Tibial nerve (tissue), 4 donors: ENCODE data around the gene TLE7. TPM values are rescaled to one million over a fixed set of nuclear protein-coding genes. Genes with fewer than 3 reads are reported as not detected.

ENCODE experiments used
- DNase-seq, 2 donors: peaks; one replicate each; pipeline ENCODE4 v3.0.0-alpha.2; 2019; ENCODE audit warnings: low spot score in 2 of 2
- H3K27ac ChIP-seq, 4 donors: fragments of 200-600 bp; sonication (generic) in 3 of 4; one replicate each; pipeline ENCODE4 v1.5.1; 2017 to 2019; ENCODE audit warnings: mild to moderate bottlenecking in 1 of 4
- H3K27me3 ChIP-seq, 2 donors: fragments of 200-600 bp; sonication (generic) in 1 of 2; one replicate each; pipeline versions ENCODE4 v1.5.1 to v1.6.0; 2017 to 2019
- H3K36me3 ChIP-seq, 3 donors: fragments of 200-600 bp; sonication (generic); one replicate each; pipeline ENCODE4 v1.5.1; 2018 to 2019
- H3K4me1 ChIP-seq, 4 donors: fragments of 200-600 bp; sonication (generic) in 3 of 4; one replicate each; pipeline ENCODE4 v1.5.1; 2017 to 2019
- H3K4me3 ChIP-seq, 4 donors: fragments of 200-600 bp; sonication (generic) in 3 of 4; one replicate each; pipeline ENCODE4 v1.5.1; 2017 to 2019; ENCODE audit warnings: mild to moderate bottlenecking in 1 of 4, moderate library complexity in 1 of 4
- H3K9me3 ChIP-seq, 4 donors: fragments of 200-600 bp; sonication (generic) in 3 of 4; one replicate each; pipeline ENCODE4 v1.5.1; 2017 to 2019
- CTCF ChIP-seq, 5 experiments: fragments of 200-600 bp in 3 of 5; fragments of 450-650 bp in 2 of 5; sonication (generic) in 3 of 5; IDR thresholded peaks; one replicate each; pipeline ENCODE4 v1.5.1; 2016 to 2019; ENCODE audit warnings: antibody characterized with exemption in 5 of 5, mild to moderate bottlenecking in 3 of 5, moderate library complexity in 2 of 5
- EP300 ChIP-seq, 2 donors: sonication (generic); formaldehyde crosslinking; IDR thresholded peaks; one replicate each; pipeline ENCODE4 v1.6.1; 2017; ENCODE audit warnings: antibody characterized with exemption in 2 of 2, mild to moderate bottlenecking in 1 of 2
- POLR2A ChIP-seq, 2 donors: fragments of 450-650 bp; IDR thresholded peaks; one replicate each; pipeline ENCODE4 v1.6.1; 2017; ENCODE audit warnings: antibody characterized with exemption in 2 of 2, mild to moderate bottlenecking in 2 of 2, moderate library complexity in 2 of 2
- WGBS, 2 donors: methylation state at CpG; one replicate each; pipeline ENCODE4 v1.1.5; 2018; 5-methylcytosine and 5-hydroxymethylcytosine counted together
- total RNA-seq, 4 donors: library from RNA; depleted of rRNA; stranded (reverse); fragments of >200 nt; gene quantifications; one replicate each; pipeline ENCODE4 v1.1.0, GENCODE V29; 2016

TLE7 gene
- total RNA-seq, 4 donors from 2014 or later, result not detected

- Histone ChIP-seq H3K36me3 (no peaks in the 10 kb centered on the region), H3K9me3 (peaks cover 0 to 10% (median 0%) of the 10 kb centered on the region in 4 donors), H3K4me1 (peaks cover 0 to 5% (median 0%) of the 10 kb centered on the region in 4 donors), H3K4me3 (no peak overlapping the region), H3K27me3 (peaks cover 0 to 13% of the 10 kb centered on the region in 2 donors), H3K27ac (no peak overlapping the region)
- DNase-seq, result no peak
- no peak for TF ChIP-seq CTCF (IDR thresholded peaks at IDR 0.05)
- no peak for TF ChIP-seq EP300 (IDR thresholded peaks at IDR 0.05)
- no peak for TF ChIP-seq POLR2A (IDR thresholded peaks at IDR 0.05)
- 64 to 67% methylated on average over 12 of the region's 12 CpGs for WGBS, 2 donors
Measured at GRCh38 chr16:71426880-71427615, 14.8 kb downstream of the TLE7 start.

- H3K4me3 ChIP-seq, result peak overlapping the region in 1 of 4 donors; percentile 31
- H3K9me3 ChIP-seq, result peaks cover 0 to 10% (median 0%) of the 10 kb centered on the region in 4 donors
- 3 to 5% methylated on average over 22 to 45 of the region's 48 CpGs for WGBS, 2 donors
- no peak for TF ChIP-seq POLR2A (IDR thresholded peaks at IDR 0.05)
- TF ChIP-seq EP300 (IDR thresholded peaks at IDR 0.05), result no peak
- TF ChIP-seq CTCF (IDR thresholded peaks at IDR 0.05), result no peak
- H3K27me3 ChIP-seq, result peaks cover 0 to 13% of the 10 kb centered on the region in 2 donors
- H3K36me3 ChIP-seq, result no peaks in the 10 kb centered on the region
- peaks cover 0 to 5% (median 0%) of the 10 kb centered on the region in 4 donors for H3K4me1 ChIP-seq
- peak in 1 of 2 donors; percentile 9 for DNase-seq
- no peak overlapping the region for H3K27ac ChIP-seq
Measured at GRCh38 chr16:71426069-71426879, 15.6 kb downstream of the TLE7 start.

GRCh38 chr16:71425746-71426068 is 16.1 kb downstream of the TLE7 start:
- Histone ChIP-seq H3K36me3 (no peaks in the 10 kb centered on the region), H3K4me1 (peaks cover 0 to 5% (median 0%) of the 10 kb centered on the region in 4 donors), H3K27me3 (peaks cover 0 to 13% of the 10 kb centered on the region in 2 donors), H3K4me3 (peak overlapping the region in 1 of 4 donors; percentile 31), H3K9me3 (peaks cover 0 to 10% (median 0%) of the 10 kb centered on the region in 4 donors), H3K27ac (no peak overlapping the region)
- WGBS, 2 donors, result 3 to 10% methylated on average over 18 of the region's 18 CpGs
- TF ChIP-seq CTCF (IDR thresholded peaks at IDR 0.05), result no peak
- TF ChIP-seq POLR2A (IDR thresholded peaks at IDR 0.05), result no peak
- no peak for TF ChIP-seq EP300 (IDR thresholded peaks at IDR 0.05)
- no peak for DNase-seq

GRCh38 chr16:71424626-71425025 is 17.2 kb downstream of the TLE7 start:
- Histone ChIP-seq H3K9me3 (peaks cover 0 to 10% (median 0%) of the 10 kb centered on the region in 4 donors), H3K27ac (no peak overlapping the region), H3K27me3 (peaks cover 0 to 13% of the 10 kb centered on the region in 2 donors), H3K36me3 (no peaks in the 10 kb centered on the region), H3K4me3 (no peak overlapping the region), H3K4me1 (peaks cover 0 to 5% (median 0%) of the 10 kb centered on the region in 4 donors)
- WGBS, 2 donors, result 59 to 68% methylated on average over 5 to 6 of the region's 6 CpGs
- no peak for TF ChIP-seq EP300 (IDR thresholded peaks at IDR 0.05)
- no peak for TF ChIP-seq CTCF (IDR thresholded peaks at IDR 0.05)
- DNase-seq, result no peak

- H3K4me1 ChIP-seq, result peaks cover 0 to 5% (median 0%) of the 10 kb centered on the region in 4 donors
- H3K9me3 ChIP-seq, result peaks cover 0 to 9% (median 0%) of the 10 kb centered on the region in 4 donors
- H3K4me3 ChIP-seq, result no peak overlapping the region
- TF ChIP-seq POLR2A (IDR thresholded peaks at IDR 0.05) (no peak), CTCF (IDR thresholded peaks at IDR 0.05) (no peak), EP300 (IDR thresholded peaks at IDR 0.05) (no peak)
- H3K27me3 ChIP-seq, result peaks cover 0 to 13% of the 10 kb centered on the region in 2 donors
- H3K27ac ChIP-seq, result no peak overlapping the region
- DNase-seq, result no peak
- whole genome bisulfite sequencing, 2 donors, result 66 to 84% methylated on average over 7 of the region's 7 CpGs
- H3K36me3 ChIP-seq, result no peaks in the 10 kb centered on the region
Measured at GRCh38 chr16:71423865-71424264, 18.0 kb downstream of the TLE7 start.
